ENCODE data around the gene ITGAD. TPM values are rescaled to one million over a fixed set of nuclear protein-coding genes. Genes with fewer than 3 reads are reported as not detected.

Gene ITGAD
- total and polyA plus RNA-seq, 2 of the 8 experiments (the other 6 are each of a cell fraction or from before 2014, with no cell fraction given) = 0.06 TPM; not detected in 1

GRCh38 chr16:31365131-31365865 is 27.8 kb upstream of the ITGAD start:
- Histone ChIP-seq H3K23ac (ENCODE audit: insufficient read length) (no peak overlapping the region), H4K8ac (ENCODE audit: extremely low read depth, insufficient read depth, low read length) (no peak overlapping the region), H4K5ac (ENCODE audit: insufficient read length, low read depth, low read length) (no peak overlapping the region), H4K20me1 (replicated peaks in 1 of 2; ENCODE audit: control insufficient read depth in 1 of 2, insufficient read depth in 2 of 2, low read length in 2 of 2) (no peaks in the 10 kb centered on the region), H3K79me2 (ENCODE audit: control insufficient read depth in 1 of 2, insufficient read depth in 2 of 2, low read length in 2 of 2) (no peaks in the 10 kb centered on the region), H3K4me3 (ENCODE audit: extremely low read depth in 1 of 4, insufficient read depth in 2 of 4, low read depth in 3 of 4, low read length in 4 of 4) (no peak overlapping the region), H3K27ac (ENCODE audit: low read depth, low read length) (no peak overlapping the region), H2BK12ac (ENCODE audit: low read depth, low read length) (no peak overlapping the region), H3K4me2 (ENCODE audit: insufficient read depth in 1 of 2, low read depth in 2 of 2, low read length in 2 of 2) (no peak overlapping the region), H3K14ac (ENCODE audit: insufficient read length) (no peak overlapping the region), H3K56ac (replicated peaks; ENCODE audit: insufficient read length, low read depth, low read length) (no peak overlapping the region), H3K23me2 (ENCODE audit: low read depth, low read length) (no peaks in the 10 kb centered on the region), H3K9me3 (ENCODE audit: insufficient read depth in 2 of 2, low read depth in 1 of 2, low read length in 1 of 2) (no peaks in the 10 kb centered on the region), H4K91ac (replicated peaks; ENCODE audit: insufficient read length, low read length) (no peak overlapping the region), H2BK20ac (ENCODE audit: low read length) (no peak overlapping the region), H2BK15ac (ENCODE audit: low read length) (no peak overlapping the region), H3K27me3 (replicated peaks in 1 of 4; ENCODE audit: control insufficient read depth in 3 of 4, extremely low read depth in 1 of 4, insufficient read depth in 3 of 4, low read length in 3 of 4) (no peaks in the 10 kb centered on the region; a peak in 1 of 7 replicates), H3K9ac (replicated peaks in 1 of 4; ENCODE audit: extremely low read depth in 1 of 4, low read depth in 3 of 4, low read length in 3 of 4) (no peak overlapping the region), H2AFZ (ENCODE audit: low read length) (no peak overlapping the region), H3K79me1 (ENCODE audit: low read depth, low read length) (no peaks in the 10 kb centered on the region), H3K36me3 (ENCODE audit: control insufficient read depth in 2 of 4, insufficient read depth in 4 of 4, low read length in 3 of 4) (no peaks in the 10 kb centered on the region), H3K4me1 (replicated peaks in 1 of 4; ENCODE audit: control insufficient read depth in 3 of 4, insufficient read depth in 4 of 4, low read length in 3 of 4) (no peaks in the 10 kb centered on the region), H3K18ac (ENCODE audit: extremely low read depth, low read length) (no peak overlapping the region), H2BK5ac (ENCODE audit: low read depth, low read length) (no peak overlapping the region), H3K4ac (replicated peaks; ENCODE audit: insufficient read length, low read depth, low read length) (no peak overlapping the region), H2AK5ac (ENCODE audit: low read depth, low read length) (no peak overlapping the region), H2BK120ac (replicated peaks; ENCODE audit: low read depth, low read length) (no peak overlapping the region)
- WGBS, 2 experiments (ENCODE audit: extremely low coverage in 1 of 2, insufficient coverage in 1 of 2, insufficient read length in 1 of 2, insufficient replicate concordance in 2 of 2, low coverage in 1 of 2, low lambda C conversion rate in 2 of 2, missing lambda C conversion rate in 1 of 2) = 91% methylated on average over 7 of the region's 7 CpGs; no CpG with 5 or more reads in 1 of the 2 experiments
- POLR2A ChIA-PET (ENCODE audit: partially characterized antibody) = no interaction called here
- TF ChIP-seq POLR2A (IDR thresholded peaks at IDR 0.05; ENCODE audit: control extremely low read depth in 1 of 2, low read depth in 2 of 2, low read length in 2 of 2) = no peak
- TF ChIP-seq CBX8 (IDR thresholded peaks at IDR 0.05; ENCODE audit: borderline replicate concordance, low read depth, low read length) = no peak
- no peak for TF ChIP-seq JUND (IDR thresholded peaks at IDR 0.05; ENCODE audit: low read length)
- no peak for TF ChIP-seq SP2 (IDR thresholded peaks at IDR 0.05; ENCODE audit: low read length)
- no peak for TF ChIP-seq CTBP2 (IDR thresholded peaks at IDR 0.05; ENCODE audit: borderline replicate concordance, insufficient read depth, insufficient read length, low read length)
- no peak for TF ChIP-seq PHF8 (conservative IDR thresholded peaks at IDR 0.05; ENCODE audit: low read depth, low read length)
- no peak for TF ChIP-seq HDAC6 (IDR thresholded peaks at IDR 0.05; ENCODE audit: low read depth, low read length)
- TF ChIP-seq KDM5A (IDR thresholded peaks at IDR 0.05; ENCODE audit: low read length) = no peak
- DNase-seq (ENCODE audit: low read depth in 1 of 2, low spot score in 2 of 2) (no peak), FAIRE-seq (no peak)
- CTCF ChIA-PET (ENCODE audit: partially characterized antibody) = interaction anchor here (2.1 kb wide), 1 partner anchor 18 kb away, joined by 5 read pairs; no protein-coding TSS in a partner anchor

Measured in H1 (cell line).